Measurements from ENCODE around the gene PTPRJ. TPM values are rescaled to one million over a fixed set of nuclear protein-coding genes. Genes with fewer than 3 reads are reported as not detected.
"Not testable (repeated sequence)": the region's sequence is repeated elsewhere in the genome, so short reads cannot be mapped to it uniquely, and the experiment has no call there.

Gene PTPRJ
- total and polyA plus RNA-seq, 7 donors, result 2.4 to 23.3 (median 10.2) TPM

GRCh38 chr11:48182860-48183526 is 202.6 kb downstream of the PTPRJ start:
- no peaks in the 10 kb centered on the region for H3K27me3 ChIP-seq
- no peak for DNase-seq
- H3K4me3 ChIP-seq, result no peak overlapping the region
- H3K36me3 ChIP-seq, result no peaks in the 10 kb centered on the region
- intact Hi-C loops (cut with DNase I), result no loop called here
- no peak for TF ChIP-seq CTCF (IDR thresholded peaks at IDR 0.05)
- TF ChIP-seq EP300 (IDR thresholded peaks at IDR 0.05), result no peak
- no peak for TF ChIP-seq POLR2A (IDR thresholded peaks at IDR 0.05)
- no peak for TF ChIP-seq POLR2AphosphoS5 (IDR thresholded peaks at IDR 0.05)
- H3K4me1 ChIP-seq, result no peaks in the 10 kb centered on the region
- H3K9me3 ChIP-seq, result no peaks in the 10 kb centered on the region
- WGBS, 2 donors, result 62 to 80% methylated on average over 4 of the region's 4 CpGs
- no peak overlapping the region for H3K27ac ChIP-seq

DNA sequence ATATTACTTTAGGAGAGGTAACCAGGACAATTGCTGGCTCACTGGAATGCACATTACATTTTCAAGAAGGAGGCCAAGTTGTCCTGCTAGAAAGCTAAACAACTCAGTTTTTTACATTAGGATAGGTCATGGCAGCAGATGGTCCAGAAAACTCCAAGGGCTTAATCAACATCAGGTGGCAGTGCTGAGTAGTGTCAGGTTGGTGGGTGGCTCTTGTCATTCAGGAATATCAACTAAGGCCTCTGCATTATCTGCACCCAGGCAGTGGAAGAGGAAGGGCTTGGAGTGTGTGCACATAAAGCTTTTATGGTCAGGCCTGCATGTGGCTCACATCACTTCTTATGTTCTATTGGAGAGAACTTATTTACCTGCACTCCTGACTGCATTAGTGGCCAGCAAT is 204.1 kb downstream of the PTPRJ start:
- no peak overlapping the region for H3K4me3 ChIP-seq
- H3K27ac ChIP-seq, result no peak overlapping the region
- TF ChIP-seq POLR2A (IDR thresholded peaks at IDR 0.05) (no peak), POLR2AphosphoS5 (IDR thresholded peaks at IDR 0.05) (no peak), EP300 (IDR thresholded peaks at IDR 0.05) (no peak), CTCF (IDR thresholded peaks at IDR 0.05) (no peak)
- DNase-seq, result no peak
- H3K36me3 ChIP-seq, result no peaks in the 10 kb centered on the region
- intact Hi-C loops (cut with DNase I), result no loop called here
- no peaks in the 10 kb centered on the region for H3K9me3 ChIP-seq
- no peaks in the 10 kb centered on the region for H3K27me3 ChIP-seq
- no peaks in the 10 kb centered on the region for H3K4me1 ChIP-seq

DNA sequence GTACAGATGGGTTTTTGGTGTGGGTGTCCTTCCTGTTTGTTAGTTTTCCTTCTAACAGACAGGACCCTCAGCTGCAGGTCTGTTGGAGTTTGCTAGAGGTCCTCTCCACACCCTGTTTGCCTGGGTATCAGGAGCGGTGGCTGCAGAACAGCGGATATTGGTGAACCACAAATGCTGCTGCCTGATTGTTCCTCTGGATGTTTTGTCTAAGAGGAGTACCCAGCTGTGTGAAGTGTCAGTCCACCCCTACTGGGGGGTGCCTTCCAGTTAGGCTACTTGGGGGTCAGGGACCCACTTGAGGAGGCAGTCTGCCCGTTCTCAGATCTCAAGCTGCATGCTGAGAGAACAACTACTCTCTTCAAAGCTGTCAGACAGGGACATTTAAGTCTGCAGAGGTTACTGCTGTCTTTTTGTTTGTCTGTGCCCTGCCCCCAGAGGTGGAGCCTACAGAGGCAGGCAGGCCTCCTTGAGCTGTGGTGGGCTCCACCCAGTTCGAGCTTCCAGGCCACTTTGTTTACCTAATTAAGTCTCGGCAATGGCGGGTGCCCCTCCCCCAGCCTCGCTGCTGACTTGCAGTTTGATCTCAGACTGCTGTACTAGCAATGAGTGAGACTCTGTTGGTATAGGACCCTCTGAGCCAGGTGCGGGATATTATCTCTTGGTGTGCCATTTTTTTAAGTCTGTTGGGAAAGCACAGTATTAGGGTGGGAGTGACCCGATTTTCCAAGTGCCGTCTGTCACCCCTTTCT is 210.7 kb downstream of the PTPRJ start:
- H3K27ac ChIP-seq; DNase-seq; H3K27me3 ChIP-seq; H3K36me3 ChIP-seq; H3K4me3 ChIP-seq; H3K4me1 ChIP-seq; H3K9me3 ChIP-seq; intact Hi-C loops (cut with DNase I): not testable (repeated sequence)
- WGBS, 2 donors, result 40 to 52% methylated on average over 10 of the region's 10 CpGs

DNA sequence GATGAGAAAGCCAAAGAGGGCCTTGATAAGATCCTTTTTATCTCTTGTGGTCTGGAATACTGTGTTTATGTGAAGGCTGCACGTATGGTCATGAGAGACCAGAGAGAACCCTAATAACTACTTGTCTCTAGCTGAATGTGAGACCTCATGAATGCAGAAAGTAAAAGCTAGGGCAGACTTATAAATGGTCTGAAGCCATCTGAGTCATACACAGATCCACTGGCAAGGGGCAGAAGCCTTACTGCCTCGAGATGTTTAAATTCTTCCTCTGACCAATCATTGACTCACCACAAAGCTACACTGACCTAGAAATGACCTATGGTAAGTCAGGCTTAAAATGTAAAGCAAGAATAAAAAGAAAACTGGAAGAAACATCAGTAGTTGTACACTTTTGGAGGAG is 213.5 kb downstream of the PTPRJ start:
- no peaks in the 10 kb centered on the region for H3K27me3 ChIP-seq
- no peaks in the 10 kb centered on the region for H3K4me1 ChIP-seq
- no peak overlapping the region for H3K4me3 ChIP-seq
- no peak for DNase-seq
- H3K36me3 ChIP-seq, result no peaks in the 10 kb centered on the region
- intact Hi-C loops (cut with DNase I), result no loop called here
- WGBS, 2 donors, result 63 to 70% methylated on average over 2 of the region's 2 CpGs
- H3K27ac ChIP-seq, result no peak overlapping the region
- peaks cover 0 to 6% (median 2%) of the 10 kb centered on the region in 4 donors for H3K9me3 ChIP-seq
- TF ChIP-seq POLR2A (IDR thresholded peaks at IDR 0.05), result no peak
- TF ChIP-seq POLR2AphosphoS5 (IDR thresholded peaks at IDR 0.05), result no peak

DNA sequence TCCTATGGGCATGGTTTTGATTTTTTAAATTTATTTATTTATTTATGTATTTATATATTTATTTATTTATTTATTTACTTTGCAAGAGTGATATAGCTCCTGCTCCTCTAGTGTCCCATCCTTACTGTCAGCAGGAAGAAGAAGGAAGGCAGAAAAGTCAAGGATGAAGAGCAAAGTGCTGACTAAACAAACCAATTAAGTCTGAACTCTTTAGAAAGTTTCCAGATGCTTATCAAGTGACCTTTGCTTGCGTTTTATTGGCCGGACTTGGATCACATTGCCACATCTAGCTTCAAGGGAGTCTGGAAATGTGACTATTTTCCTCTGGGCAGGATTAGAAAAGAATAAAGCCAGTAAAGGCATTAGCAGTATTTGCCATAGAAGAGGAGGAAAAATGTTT is 227.5 kb downstream of the PTPRJ start:
- Histone ChIP-seq H3K27ac (no peak overlapping the region), H3K36me3 (no peaks in the 10 kb centered on the region), H3K27me3 (no peaks in the 10 kb centered on the region), H3K9me3 (no peaks in the 10 kb centered on the region), H3K4me1 (no peaks in the 10 kb centered on the region), H3K4me3 (no peak overlapping the region)
- 61 to 85% methylated on average over 2 of the region's 2 CpGs for WGBS, 2 donors
- TF ChIP-seq CTCF (IDR thresholded peaks at IDR 0.05) (no peak), POLR2A (IDR thresholded peaks at IDR 0.05) (no peak), POLR2AphosphoS5 (IDR thresholded peaks at IDR 0.05) (no peak), EP300 (IDR thresholded peaks at IDR 0.05) (no peak)
- no peak for DNase-seq
- intact Hi-C loops (cut with DNase I), result no loop called here

Data from sigmoid colon (tissue), 7 donors.